PC-3 (cell line): ENCODE results near the gene ZBTB7C. TPM values are rescaled to one million over a fixed set of nuclear protein-coding genes. Genes with fewer than 3 reads are reported as not detected.

ENCODE experiments used
- ATAC-seq: fragments of 200-7000 bp; cut with Tn5 transposase; 2 replicates; pipeline ENCODE4 v1.9.1; 2020; ENCODE audit warnings: mild to moderate bottlenecking, moderate library complexity
- BruUV-seq: library from RNA; stranded (reverse); fragments of 400-500 nt; replicated peaks from 2 replicates; lab custom pipeline; 2021; lab: Mats Ljungman, UMichigan
- CTCF ChIA-PET: fragments of 300-600 bp; sonication (Branson Sonifier 250); formaldehyde crosslinking; loops from one replicate; lab custom pipeline; 2022; ENCODE audit warnings: antibody characterized with exemption; lab: Charles Lee
- POLR2A ChIA-PET: fragments of 300-600 bp; sonication (Branson Sonifier 250); formaldehyde crosslinking; loops from one replicate; lab custom pipeline; 2022; ENCODE audit warnings: antibody characterized with exemption; ENCODE audit not compliant: unreplicated experiment; lab: Charles Lee
- DNase-seq: peaks from one replicate; pipeline ENCODE4 v3.0.0-alpha.2; 2015
- H2AFZ ChIP-seq: fragments of 300-600 bp; sonication (generic); 2 replicates; pipeline ENCODE4 v1.6.0; 2016; ENCODE audit warnings: antibody characterized with exemption, low read length
- H3F3A ChIP-seq: fragments of 300-600 bp; sonication (generic); one replicate; pipeline ENCODE4 v1.6.0; 2017; ENCODE audit warnings: antibody characterized with exemption, low read length, control low read depth, mild to moderate bottlenecking; ENCODE audit not compliant: unreplicated experiment
- H3K27ac ChIP-seq: fragments of 300-600 bp; sonication (generic); 2 replicates; pipeline ENCODE4 v1.5.1; 2016; ENCODE audit warnings: mild to moderate bottlenecking, low read length
- H3K27me3 ChIP-seq: fragments of 300-600 bp; sonication (generic); 2 replicates; pipeline ENCODE4 v1.6.1; 2016; ENCODE audit warnings: low read length, mixed read lengths
- H3K36me3 ChIP-seq: fragments of 300-600 bp; sonication (generic); 2 replicates; pipeline ENCODE4 v1.6.1; 2016; ENCODE audit warnings: low read depth, mixed run types, low read length, mixed read lengths
- H3K4me1 ChIP-seq: fragments of 300-600 bp; sonication (generic); 2 replicates; pipeline ENCODE4 v1.5.1; 2016; ENCODE audit warnings: low read length; ENCODE audit not compliant: insufficient read depth
- H3K4me2 ChIP-seq: fragments of 300-600 bp; sonication (generic); 2 replicates; pipeline ENCODE4 v1.6.0; 2016; ENCODE audit warnings: low read length
- H3K4me3 ChIP-seq: fragments of 300-600 bp; sonication (generic); 2 replicates; pipeline ENCODE4 v1.5.1; 2016; ENCODE audit warnings: mild to moderate bottlenecking, low read length, mixed read lengths
- H3K79me2 ChIP-seq: fragments of 300-600 bp; sonication (generic); 2 replicates; pipeline ENCODE4 v1.6.1; 2017; ENCODE audit warnings: low read length, mixed read lengths
- H3K9ac ChIP-seq: fragments of 300-600 bp; sonication (generic); 2 replicates; pipeline ENCODE4 v1.6.0; 2016; ENCODE audit warnings: mild to moderate bottlenecking, low read length
- H3K9me2 ChIP-seq: fragments of 300-600 bp; sonication (generic); replicated peaks from 2 replicates; pipeline ENCODE4 v1.6.1; 2016; ENCODE audit warnings: mixed run types, low read length, mixed read lengths
- H3K9me3 ChIP-seq: fragments of 300-600 bp; sonication (generic); 2 replicates; pipeline ENCODE4 v1.6.1; 2016; ENCODE audit warnings: low read length, mixed read lengths
- H4K20me1 ChIP-seq: fragments of 300-600 bp; sonication (generic); 2 replicates; pipeline ENCODE4 v1.6.1; 2016; ENCODE audit warnings: low read length, mixed read lengths
- CTCF ChIP-seq: fragments of 300-600 bp; sonication (generic); conservative IDR thresholded peaks from 2 replicates; pipeline ENCODE4 v1.5.1; 2017; ENCODE audit warnings: antibody characterized with exemption, low read depth, mild to moderate bottlenecking, low read length
- EZH2 ChIP-seq: fragments of 300-600 bp; sonication (generic); IDR thresholded peaks from one replicate; pipeline ENCODE4 v1.6.1; 2017; ENCODE audit warnings: antibody characterized with exemption, mild to moderate bottlenecking, low read length; ENCODE audit not compliant: unreplicated experiment
- EZH2phosphoT487 ChIP-seq: fragments of 300-600 bp; sonication (generic); IDR thresholded peaks from 2 replicates; pipeline ENCODE4 v1.6.1; 2018; ENCODE audit warnings: mild to moderate bottlenecking, antibody characterized with exemption, low read length, borderline replicate concordance
- intact Hi-C: fragments of 100-400 bp; cut with micrococcal nuclease; formaldehyde crosslinking; loops from 2 replicates; pipeline ENCODE4 v1.9.0; 2023
- total RNA-seq: library from RNA; depleted of rRNA; stranded (reverse); fragments of >200 nt; gene quantifications from 2 replicates; pipeline ENCODE4 v1.2.3, GENCODE V29; 2014

Gene ZBTB7C
- total RNA-seq, 1 experiment from 2014 or later, result 1.3 TPM

GRCh38 chr18:48252525-48252924 lies 156.7 kb downstream of the ZBTB7C start:
- Histone ChIP-seq H3K36me3 (no peaks in the 10 kb centered on the region), H3K9me2 (no peaks in the 10 kb centered on the region), H3K4me3 (no peak overlapping the region), H3K79me2 (no peaks in the 10 kb centered on the region), H3K27ac (no peak overlapping the region), H2AFZ (no peak overlapping the region), H3K4me1 (no peaks in the 10 kb centered on the region), H3K9ac (no peak overlapping the region), H3F3A (no peaks in the 10 kb centered on the region), H3K9me3 (no peaks in the 10 kb centered on the region), H4K20me1 (no peaks in the 10 kb centered on the region), H3K27me3 (no peaks in the 10 kb centered on the region), H3K4me2 (no peak overlapping the region)
- DNase-seq (no peak), ATAC-seq (no peak)
- intact Hi-C loops, result no loop called here
- ChIA-PET POLR2A (no interaction called here), CTCF (no interaction called here)
- BruUV-seq, result no TSS peak
- TF ChIP-seq EZH2phosphoT487, result no peak
- TF ChIP-seq EZH2, result no peak
- no peak for TF ChIP-seq CTCF

GRCh38 chr18:48250918-48251317 lies 158.3 kb downstream of the ZBTB7C start:
- H3F3A ChIP-seq, result no peaks in the 10 kb centered on the region
- H3K9ac ChIP-seq, result no peak overlapping the region
- H3K36me3 ChIP-seq, result no peaks in the 10 kb centered on the region
- H2AFZ ChIP-seq, result no peak overlapping the region
- no peaks in the 10 kb centered on the region for H3K9me2 ChIP-seq
- intact Hi-C loops, result no loop called here
- no peaks in the 10 kb centered on the region for H3K27me3 ChIP-seq
- H3K79me2 ChIP-seq, result no peaks in the 10 kb centered on the region
- ATAC-seq (no peak), DNase-seq (no peak)
- H3K9me3 ChIP-seq, result no peaks in the 10 kb centered on the region
- H3K4me2 ChIP-seq, result no peak overlapping the region
- TF ChIP-seq CTCF (no peak), EZH2phosphoT487 (no peak), EZH2 (no peak)
- H3K27ac ChIP-seq, result no peak overlapping the region
- ChIA-PET CTCF (no interaction called here), POLR2A (no interaction called here)
- BruUV-seq, result no TSS peak
- H3K4me1 ChIP-seq, result no peaks in the 10 kb centered on the region
- no peak overlapping the region for H3K4me3 ChIP-seq
- H4K20me1 ChIP-seq, result no peaks in the 10 kb centered on the region

- intact Hi-C loops, result no loop called here
- DNase-seq, result no peak
- ChIA-PET POLR2A (no interaction called here), CTCF (no interaction called here)
- H3K27ac ChIP-seq, result no peak overlapping the region
- no TSS peak for BruUV-seq
- H3K4me3 ChIP-seq, result no peak overlapping the region
- H3F3A ChIP-seq, result no peaks in the 10 kb centered on the region
- no peak overlapping the region for H2AFZ ChIP-seq
- no peaks in the 10 kb centered on the region for H3K9me2 ChIP-seq
- H3K9me3 ChIP-seq, result no peaks in the 10 kb centered on the region
- TF ChIP-seq EZH2 (no peak), EZH2phosphoT487 (no peak), CTCF (no peak)
- H3K27me3 ChIP-seq, result no peaks in the 10 kb centered on the region
- no peak for ATAC-seq
- H3K79me2 ChIP-seq, result no peaks in the 10 kb centered on the region
- no peaks in the 10 kb centered on the region for H3K4me1 ChIP-seq
- H3K4me2 ChIP-seq, result no peak overlapping the region
- H3K36me3 ChIP-seq, result no peaks in the 10 kb centered on the region
- no peak overlapping the region for H3K9ac ChIP-seq
- H4K20me1 ChIP-seq, result no peaks in the 10 kb centered on the region
Measured at GRCh38 chr18:48250362-48250907, 158.7 kb downstream of the ZBTB7C start.
